A673 (cell line): ENCODE results near the gene NR5A1.

ENCODE experiments used
- CTCF ChIP-seq: fragments of 300-800, 200-600 bp; sonication (generic); conservative IDR thresholded peaks from 2 replicates; pipeline ENCODE4 v1.5.1; 2017; ENCODE audit warnings: low read depth, mild to moderate bottlenecking, antibody characterized with exemption, low read length, moderate library complexity, mixed read lengths
- EZH2 ChIP-seq: fragments of 200-600 bp; sonication (generic); IDR thresholded peaks from 2 replicates; pipeline ENCODE4 v1.6.1; 2017; ENCODE audit warnings: borderline replicate concordance, low read depth, mild to moderate bottlenecking, mixed read lengths, antibody characterized with exemption, low read length; ENCODE audit not compliant: poor library complexity, severe bottlenecking

DNA sequence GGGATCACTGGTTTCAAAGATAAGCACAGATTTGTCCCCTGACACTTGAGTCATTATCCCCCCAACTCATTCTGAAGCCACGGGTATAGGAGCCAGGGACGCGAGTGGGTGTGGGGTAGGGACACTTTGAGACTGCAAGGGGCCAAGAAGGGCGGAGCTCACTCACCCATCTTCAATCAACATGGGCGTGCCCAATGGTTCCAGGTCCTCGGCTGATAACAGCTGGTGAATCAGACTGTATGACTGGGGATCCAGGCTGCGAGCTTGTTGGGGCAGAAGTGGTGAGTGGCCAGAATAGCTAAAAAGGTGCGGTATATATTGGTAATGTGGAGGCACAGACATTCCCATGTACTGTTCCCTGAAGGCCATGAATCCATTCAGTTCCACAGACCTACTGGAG is 30.7 kb upstream of the NR5A1 start:
- TF ChIP-seq CTCF: no peak
- no peak for TF ChIP-seq EZH2
